HEK293 (cell line): ENCODE data around the gene SSR1.

ENCODE experiments used
- CTCF ChIP-seq: fragments of 450-650 bp; formaldehyde crosslinking; IDR thresholded peaks from 2 replicates; pipeline ENCODE4 v1.5.1; 2016; ENCODE audit warnings: missing biosample characterization, missing genetic modification characterization
- GLIS2 ChIP-seq: fragments of 450-650 bp; formaldehyde crosslinking; IDR thresholded peaks from 2 replicates; pipeline ENCODE4 v1.5.1; 2016; ENCODE audit warnings: missing biosample characterization, missing genetic modification characterization
- REST ChIP-seq: fragments of 450-650 bp; formaldehyde crosslinking; IDR thresholded peaks from 2 replicates; pipeline ENCODE4 v1.5.1; 2016; ENCODE audit warnings: missing biosample characterization, missing genetic modification characterization
- SP7 ChIP-seq: fragments of 450-650 bp; formaldehyde crosslinking; IDR thresholded peaks from 2 replicates; pipeline ENCODE4 v1.5.1; 2016; ENCODE audit warnings: missing biosample characterization, missing genetic modification characterization
- YY1 ChIP-seq: fragments of 450-650 bp; formaldehyde crosslinking; IDR thresholded peaks from 2 replicates; pipeline ENCODE4 v1.5.1; 2018; ENCODE audit warnings: missing biosample characterization, missing genetic modification characterization
- ZBTB26 ChIP-seq: fragments of 450-650 bp; formaldehyde crosslinking; optimal IDR thresholded peaks from 2 replicates; pipeline ENCODE3; 2016; ENCODE audit warnings: missing biosample characterization, mild to moderate bottlenecking, missing genetic modification characterization
- ZFP69B ChIP-seq: fragments of 450-650 bp; formaldehyde crosslinking; IDR thresholded peaks from 2 replicates; pipeline ENCODE4 v1.5.1; 2016; ENCODE audit warnings: missing biosample characterization, missing genetic modification characterization
- ZNF10 ChIP-seq: fragments of 450-650 bp; formaldehyde crosslinking; IDR thresholded peaks from 2 replicates; pipeline ENCODE4 v1.5.1; 2017; ENCODE audit warnings: missing biosample characterization, missing genetic modification characterization
- ZNF350 ChIP-seq: fragments of 450-650 bp; formaldehyde crosslinking; IDR thresholded peaks from 2 replicates; pipeline ENCODE4 v1.5.0; 2017; ENCODE audit warnings: missing biosample characterization, mild to moderate bottlenecking, missing genetic modification characterization
- ZNF600 ChIP-seq: fragments of 450-650 bp; formaldehyde crosslinking; IDR thresholded peaks from 2 replicates; pipeline ENCODE4 v1.5.1; 2016; ENCODE audit warnings: missing biosample characterization, missing genetic modification characterization
- ZNF610 ChIP-seq: fragments of 450-650 bp; formaldehyde crosslinking; IDR thresholded peaks from 2 replicates; pipeline ENCODE4 v1.5.1; 2016; ENCODE audit warnings: missing biosample characterization, missing genetic modification characterization, borderline replicate concordance
- ZNF692 ChIP-seq: fragments of 450-650 bp; formaldehyde crosslinking; IDR thresholded peaks from 2 replicates; pipeline ENCODE4 v1.5.1; 2016; ENCODE audit warnings: missing biosample characterization, missing genetic modification characterization
- ZSCAN18 ChIP-seq: fragments of 450-650 bp; formaldehyde crosslinking; IDR thresholded peaks from 2 replicates; pipeline ENCODE4 v1.5.1; 2016; ENCODE audit warnings: missing biosample characterization, missing genetic modification characterization

- TF ChIP-seq CTCF (no peak), ZNF610 (tag by site-specific recombination) (no peak), ZNF600 (tag by site-specific recombination) (no peak), ZNF692 (no peak), ZNF350 (no peak), SP7 (tag by site-specific recombination) (no peak), ZBTB26 (tag by site-specific recombination) (no peak), YY1 (no peak), REST (no peak), ZFP69B (tag by site-specific recombination) (no peak), ZNF10 (no peak), ZSCAN18 (no peak), GLIS2 (tag by site-specific recombination) (no peak)
Observed at GRCh38 chr6:7235712-7236305, 77.2 kb downstream of the SSR1 start.
